ENCODE data around the gene P2RY11.

The P2RY11 gene

GRCh38 chr19:10141973-10142372 is 30.5 kb downstream of the P2RY11 start:
- DNase-seq, result no peak

GRCh38 chr19:10142701-10143375 is 31.3 kb downstream of the P2RY11 start:
- DNase-seq, result peak in 5 of 6 experiments; percentile 25 to 71 (median 66)

GRCh38 chr19:10143681-10144080 is 32.2 kb downstream of the P2RY11 start:
- DNase-seq, result no peak

- DNase-seq, result no peak
Observed at GRCh38 chr19:10144361-10144760, 32.9 kb downstream of the P2RY11 start.

- no peak for DNase-seq
Observed at GRCh38 chr19:10145031-10145430, 33.5 kb downstream of the P2RY11 start.

GRCh38 chr19:10146142-10146541 is 34.6 kb downstream of the P2RY11 start:
- DNase-seq, result no peak

- no peak for DNase-seq
Observed at GRCh38 chr19:10149427-10149826, 37.9 kb downstream of the P2RY11 start.

GRCh38 chr19:10151521-10151920 is 40.0 kb downstream of the P2RY11 start:
- DNase-seq, result no peak

GRCh38 chr19:10152100-10152499 is 40.6 kb downstream of the P2RY11 start:
- no peak for DNase-seq

GRCh38 chr19:10155839-10156238 is 44.3 kb downstream of the P2RY11 start:
- DNase-seq, result no peak

- DNase-seq, result no peak
Observed at GRCh38 chr19:10158071-10158470, 46.6 kb downstream of the P2RY11 start.

- DNase-seq, result no peak
Observed at GRCh38 chr19:10158485-10158884, 47.0 kb downstream of the P2RY11 start.

GRCh38 chr19:10159610-10160009 is 48.1 kb downstream of the P2RY11 start:
- DNase-seq, result no peak

- no peak for DNase-seq
Observed at GRCh38 chr19:10163536-10163935, 52.0 kb downstream of the P2RY11 start.
